NOMO-1 treated with DMSO at 0.1 percent for 48 hours (cell line): ENCODE measurements around the gene KRT76.
"Not testable (repeated sequence)": the region's sequence is repeated elsewhere in the genome, so short reads cannot be mapped to it uniquely, and the experiment has no call there.

Experiments used
- DNase-seq: peaks from one replicate; lab custom pipeline; 2025; ENCODE audit not compliant: unreplicated experiment; lab: John Stamatoyannopoulos, UW

KRT76 gene

GRCh38 chr12:52760623-52761022 lies 16.5 kb downstream of the KRT76 start:
- DNase-seq, result no peak

- DNase-seq, result no peak
These were observed 17.4 kb downstream of the KRT76 start for GRCh38 chr12:52759695-52760094.

GRCh38 chr12:52759218-52759617 lies 17.9 kb downstream of the KRT76 start:
- DNase-seq, result no peak

GRCh38 chr12:52757449-52758176 lies 19.5 kb downstream of the KRT76 start:
- DNase-seq, result no peak

- no peak for DNase-seq
These were observed 20.7 kb downstream of the KRT76 start for GRCh38 chr12:52756281-52756960.

- no peak for DNase-seq
These were observed 21.6 kb downstream of the KRT76 start for GRCh38 chr12:52755533-52755932.

- no peak for DNase-seq
These were observed 23.0 kb downstream of the KRT76 start for GRCh38 chr12:52754135-52754534.

- no peak for DNase-seq
These were observed 23.9 kb downstream of the KRT76 start for GRCh38 chr12:52753283-52753682.

GRCh38 chr12:52752516-52752915 lies 24.6 kb downstream of the KRT76 start:
- no peak for DNase-seq

GRCh38 chr12:52751795-52752194 lies 25.4 kb downstream of the KRT76 start:
- DNase-seq, result no peak

- not testable (repeated sequence) for DNase-seq
These were observed 26.6 kb downstream of the KRT76 start for GRCh38 chr12:52750532-52750931.

GRCh38 chr12:52749827-52750226 lies 27.3 kb downstream of the KRT76 start:
- DNase-seq, result no peak

- no peak for DNase-seq
These were observed 28.6 kb downstream of the KRT76 start for GRCh38 chr12:52748578-52748977.

- DNase-seq, result no peak
These were observed 31.6 kb downstream of the KRT76 start for GRCh38 chr12:52745554-52745953.

GRCh38 chr12:52744493-52745156 lies 32.5 kb downstream of the KRT76 start:
- no peak for DNase-seq

- no peak for DNase-seq
These were observed 34.2 kb downstream of the KRT76 start for GRCh38 chr12:52742822-52743457.

- no peak for DNase-seq
These were observed 35.0 kb downstream of the KRT76 start for GRCh38 chr12:52742196-52742580.

- peak; percentile 47 for DNase-seq
These were observed 35.6 kb downstream of the KRT76 start for GRCh38 chr12:52741375-52742195.

GRCh38 chr12:52740584-52740983 lies 36.6 kb downstream of the KRT76 start:
- DNase-seq, result no peak

GRCh38 chr12:52739963-52740362 lies 37.2 kb downstream of the KRT76 start:
- no peak for DNase-seq
